Astrocyte of the cerebellum (primary cell): ENCODE data around the gene PROSER2.
"Not testable (repeated sequence)": the region's sequence is repeated elsewhere in the genome, so short reads cannot be mapped to it uniquely, and the experiment has no call there.

Experiments
- DNase-seq: peaks from one replicate; pipeline ENCODE4 v3.0.0-alpha.2; 2011; ENCODE audit warnings: low read depth
- H3K4me3 ChIP-seq: 2 replicates; pipeline ENCODE4 v1.5.1; 2011; ENCODE audit warnings: mild to moderate bottlenecking, low read depth, low read length, moderate library complexity
- CTCF ChIP-seq: IDR thresholded peaks from 2 replicates; pipeline ENCODE4 v1.5.1; 2012; ENCODE audit warnings: low read length, low read depth, moderate library complexity, mild to moderate bottlenecking; ENCODE audit errors: missing control alignments
- in situ Hi-C: cut with HindIII; loops from 2 replicates; pipeline ENCODE4 v1.10.0; 2017; ENCODE audit warnings: low sequenced_read_pairs

The PROSER2 gene

DNA sequence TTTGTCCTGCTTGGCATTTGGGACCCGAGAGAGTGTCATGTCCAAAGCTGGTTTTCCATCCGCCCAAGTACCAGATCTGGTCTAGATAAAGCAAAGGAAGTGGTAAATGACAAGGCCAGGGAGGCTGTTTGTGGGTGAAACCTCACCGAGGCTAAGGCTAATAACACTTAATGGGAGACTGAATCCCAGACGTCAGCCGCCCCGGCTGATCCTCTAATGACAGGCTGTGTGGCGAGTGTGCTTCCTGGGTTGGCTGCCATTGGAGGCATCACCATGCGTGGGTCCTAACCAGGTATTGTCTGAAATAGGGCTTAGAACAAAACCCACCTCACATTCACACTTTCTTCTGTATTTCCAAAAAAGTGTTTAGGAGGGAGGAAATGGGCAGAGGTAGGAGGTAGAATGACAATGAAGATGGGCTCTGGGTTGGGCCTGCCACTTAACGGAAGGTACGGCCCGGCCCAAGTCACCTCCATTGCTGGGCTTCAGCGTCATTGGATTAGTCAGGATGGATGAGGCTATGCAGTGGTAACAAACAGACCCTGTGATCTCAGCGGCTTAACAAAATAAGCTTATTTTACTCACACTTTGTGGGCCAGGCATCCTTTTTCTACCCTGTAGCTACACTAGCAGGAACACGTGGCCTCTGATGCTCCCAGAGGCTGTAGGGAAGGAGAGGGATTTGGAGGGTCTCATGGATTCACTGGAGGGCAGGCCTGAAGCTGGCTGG lies 59.7 kb downstream of the PROSER2 start:
- in situ Hi-C loops: no loop called here
- DNase-seq: no peak
- no peak for TF ChIP-seq CTCF
- no peak overlapping the region for H3K4me3 ChIP-seq

DNA sequence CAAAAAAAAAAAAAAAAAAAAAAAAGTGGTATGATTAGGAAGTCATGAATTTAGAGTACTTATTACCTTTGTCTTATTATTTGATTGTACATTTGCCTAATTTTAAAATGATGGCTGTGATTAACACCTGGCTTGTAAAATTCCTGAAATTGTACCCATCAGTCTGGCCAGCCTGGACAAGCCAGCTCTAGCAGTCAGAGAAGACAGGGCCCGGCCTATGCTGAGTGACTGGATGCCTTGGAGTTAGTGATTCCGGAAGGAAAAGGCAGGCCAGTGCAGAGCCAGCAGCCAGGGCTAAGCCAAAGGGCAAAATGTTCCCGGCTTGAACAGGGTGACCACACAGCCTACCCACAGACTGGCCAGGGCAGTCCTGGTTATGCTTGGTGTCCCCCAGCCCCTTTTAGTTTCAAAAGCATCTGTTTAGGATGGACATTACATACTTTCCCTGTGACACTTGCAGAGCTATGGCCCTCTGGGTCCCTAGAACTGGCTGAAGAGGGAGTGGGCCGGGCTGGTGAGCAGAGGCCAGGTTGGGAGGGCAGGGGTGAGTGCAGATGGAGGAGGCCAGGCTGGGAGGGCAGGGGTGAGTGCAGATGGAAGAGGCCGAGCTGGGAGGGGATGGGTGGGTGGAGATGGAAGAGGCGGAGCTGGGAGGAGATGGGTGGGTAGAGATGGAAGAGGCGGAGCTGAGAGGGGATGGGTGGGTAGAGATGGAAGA lies 61.7 kb downstream of the PROSER2 start:
- no peak overlapping the region for H3K4me3 ChIP-seq
- DNase-seq: no peak
- TF ChIP-seq CTCF: no peak
- in situ Hi-C loops: no loop called here

- H3K4me3 ChIP-seq: no peak overlapping the region
- in situ Hi-C loops: no loop called here
- no peak for TF ChIP-seq CTCF
- no peak for DNase-seq
Observed at GRCh38 chr10:11885437-11886137, 62.4 kb downstream of the PROSER2 start.

- H3K4me3 ChIP-seq: no peak overlapping the region
- no peak for TF ChIP-seq CTCF
- in situ Hi-C loops: no loop called here
- no peak for DNase-seq
Observed at GRCh38 chr10:11886138-11886474, 63.0 kb downstream of the PROSER2 start.

- H3K4me3 ChIP-seq: no peak overlapping the region
- in situ Hi-C loops: no loop called here
- no peak for TF ChIP-seq CTCF
- no peak for DNase-seq
Observed at GRCh38 chr10:11886851-11887250, 63.7 kb downstream of the PROSER2 start.

DNA sequence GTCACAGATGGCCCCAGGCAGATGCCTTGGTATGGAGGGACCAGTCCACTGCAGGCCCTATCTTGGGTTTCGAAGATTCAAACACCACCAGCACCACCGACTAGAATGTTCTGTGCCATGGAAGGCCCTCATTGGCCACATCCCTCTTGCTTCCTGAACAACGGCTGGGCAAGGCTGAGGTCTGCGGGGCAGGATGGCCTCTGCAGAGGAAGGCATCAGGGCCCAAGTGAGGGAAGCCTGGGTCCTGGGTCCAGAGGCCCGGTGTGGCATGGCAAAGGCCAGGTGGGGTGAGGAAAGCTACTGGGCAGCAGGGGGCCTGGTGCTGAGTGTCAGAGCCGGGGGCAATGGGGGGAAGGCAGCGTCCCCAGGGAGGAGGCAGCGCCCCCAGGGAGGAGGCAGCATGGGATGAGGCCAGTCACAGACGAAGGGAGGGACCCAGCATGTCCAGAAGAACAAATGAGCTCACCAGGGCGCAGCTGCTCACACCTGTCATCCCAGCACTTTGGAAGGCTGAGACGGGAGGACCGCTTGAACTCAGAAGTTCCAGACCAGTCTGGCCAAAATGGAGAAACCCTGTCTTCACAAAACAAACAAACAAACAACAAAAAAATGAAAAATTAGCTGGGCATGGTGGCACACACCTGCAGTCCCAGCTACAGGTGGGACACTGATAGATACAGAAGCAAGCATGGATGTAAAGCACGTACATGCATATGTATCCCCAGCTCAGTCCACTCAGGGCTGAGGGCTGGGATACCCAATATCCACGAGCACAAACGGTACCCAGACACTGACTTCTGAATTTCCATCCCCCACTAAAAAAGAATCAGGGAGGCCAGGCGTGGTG lies 64.4 kb downstream of the PROSER2 start:
- no peak overlapping the region for H3K4me3 ChIP-seq
- DNase-seq: no peak
- no peak for TF ChIP-seq CTCF
- in situ Hi-C loops: no loop called here

GRCh38 chr10:11889263-11889662 lies 66.1 kb downstream of the PROSER2 start:
- DNase-seq, in situ Hi-C loops, H3K4me3 ChIP-seq: not testable (repeated sequence)
